Lower lobe of right lung (tissue), 2 donors: ENCODE data around the gene GPT2. TPM values are rescaled to one million over a fixed set of nuclear protein-coding genes. Genes with fewer than 3 reads are reported as not detected.

ENCODE experiments used
- ATAC-seq, 2 donors: fragments of 200-7000 bp; cut with Tn5 transposase; one replicate each; pipeline ENCODE4 v1.9.1; 2020 to 2022; ENCODE audit warnings: mild to moderate bottlenecking in 2 of 2, moderate library complexity in 2 of 2
- DNase-seq: peaks from one replicate; pipeline ENCODE4 v3.0.0-alpha.2; 2020
- H3K27ac ChIP-seq: fragments of 200-600 bp; one replicate; pipeline ENCODE4 v1.8.0; 2022
- H3K27me3 ChIP-seq: fragments of 200-600 bp; one replicate; pipeline ENCODE4 v1.8.0; 2022; ENCODE audit warnings: low read depth
- H3K36me3 ChIP-seq: fragments of 200-600 bp; one replicate; pipeline ENCODE4 v1.8.0; 2022; ENCODE audit warnings: mild to moderate bottlenecking
- H3K4me1 ChIP-seq: fragments of 200-600 bp; one replicate; pipeline ENCODE4 v1.8.0; 2022
- H3K4me3 ChIP-seq: fragments of 200-600 bp; one replicate; pipeline ENCODE4 v1.8.0; 2022; ENCODE audit warnings: mild to moderate bottlenecking
- H3K9me3 ChIP-seq: fragments of 200-600 bp; one replicate; pipeline ENCODE4 v1.8.0; 2022
- CTCF ChIP-seq: fragments of 200-600 bp; IDR thresholded peaks from one replicate; pipeline ENCODE4 v1.8.0; 2022; ENCODE audit warnings: antibody characterized with exemption, mild to moderate bottlenecking
- intact Hi-C: fragments of 100-400 bp; cut with DNase I; formaldehyde crosslinking; loops from one replicate; pipeline ENCODE4 v1.11.0; 2022
- long read RNA-seq: library from polyadenylated mRNA; unstranded; transcript quantifications from one replicate; pipeline ENCODE4 v2.0.0, GENCODE V29; 2021
- total RNA-seq: library from RNA; stranded (reverse); fragmentation: NEBNext Ultra II Directional; extraction: Animal tissue kit (Norgen Biotek cat#: 25700); gene quantifications from one replicate; pipeline ENCODE4 v1.2.1, GENCODE V29; 2021
- donor health status: DM: no; HTN: yes; CAD: no; lungs with severe emphysema.

The GPT2 gene
- total RNA-seq = 4.8 TPM
- long read RNA-seq, transcript GPT2-201 (12 exons, 3,984 nt) = major isoform, 9 of 18 reads
- long read RNA-seq, partial matches to known transcripts = 4 of 18 reads
- long read RNA-seq, other reads (novel, unspliced or antisense) = 5 of 18 reads

GRCh38 chr16:46883690-46884512 is at the start of gene GPT2:
Gene GPT2, plus strand, starts transcription at chr16:46884362. Its CDS starts 354 bp downstream, at chr16:46884716.
- Histone ChIP-seq H3K27me3 (no peaks in the 10 kb centered on the region), H3K4me3 (peak within 1 kb of the TSS; percentile 93), H3K27ac (peak within 1 kb of the TSS; percentile 38), H3K9me3 (no peaks in the 10 kb centered on the region), H3K36me3 (no peaks in the 10 kb centered on the region), H3K4me1 (peaks cover 6% of the 10 kb centered on the region)
- TF ChIP-seq CTCF = peak; percentile 39
- ATAC-seq = peak; percentile 99
- intact Hi-C loops = no loop called here
- peak; percentile 99 for DNase-seq

GRCh38 chr16:46836534-46837530 is 47.3 kb upstream of the GPT2 start:
- no peaks in the 10 kb centered on the region for H3K9me3 ChIP-seq
- peak in 1 of 2 donors; percentile 26 for ATAC-seq
- intact Hi-C loops = no loop called here
- H3K4me1 ChIP-seq = no peaks in the 10 kb centered on the region
- H3K4me3 ChIP-seq = no peak overlapping the region
- TF ChIP-seq CTCF = no peak
- no peak for DNase-seq
- H3K27me3 ChIP-seq = no peaks in the 10 kb centered on the region
- H3K27ac ChIP-seq = no peak overlapping the region
- H3K36me3 ChIP-seq = no peaks in the 10 kb centered on the region

GRCh38 chr16:46839986-46840443 is 44.1 kb upstream of the GPT2 start:
- Histone ChIP-seq H3K27ac (no peak overlapping the region), H3K27me3 (peaks cover 13% of the 10 kb centered on the region), H3K4me3 (no peak overlapping the region), H3K4me1 (no peaks in the 10 kb centered on the region), H3K36me3 (no peaks in the 10 kb centered on the region), H3K9me3 (no peaks in the 10 kb centered on the region)
- intact Hi-C loops = no loop called here
- DNase-seq = no peak
- no peak for TF ChIP-seq CTCF
- no peak for ATAC-seq

- H3K27me3 ChIP-seq = peaks cover 24% of the 10 kb centered on the region
- no peak overlapping the region for H3K27ac ChIP-seq
- no peaks in the 10 kb centered on the region for H3K4me1 ChIP-seq
- intact Hi-C loops = no loop called here
- no peak overlapping the region for H3K4me3 ChIP-seq
- ATAC-seq (peak in 1 of 2 donors; percentile 30), DNase-seq (no peak)
- no peaks in the 10 kb centered on the region for H3K36me3 ChIP-seq
- TF ChIP-seq CTCF = no peak
- no peaks in the 10 kb centered on the region for H3K9me3 ChIP-seq
These were observed 41.8 kb upstream of the GPT2 start for GRCh38 chr16:46842192-46842895.
